T47D (cell line): ENCODE measurements around the gene RPS6KA5.
"Not testable (repeated sequence)": the region's sequence is repeated elsewhere in the genome, so short reads cannot be mapped to it uniquely, and the experiment has no call there.

ENCODE experiments used
- DNase-seq, 2 experiments: peaks; one replicate each; pipeline versions ENCODE4 v3.0.0 to v3.0.0-alpha.2; 2011 to 2012; ENCODE audit warnings: low read depth in 1 of 2, low spot score in 1 of 2
- JUND ChIP-seq: IDR thresholded peaks from 2 replicates; pipeline ENCODE4 v1.6.1; 2012; ENCODE audit warnings: low read depth
- in situ Hi-C: cut with HindIII; loops from 2 replicates; pipeline ENCODE4 v1.10.0; 2016; ENCODE audit warnings: low sequenced_read_pairs, low pct_unique_long_range_greater_than_20kb

RPS6KA5 gene

DNA sequence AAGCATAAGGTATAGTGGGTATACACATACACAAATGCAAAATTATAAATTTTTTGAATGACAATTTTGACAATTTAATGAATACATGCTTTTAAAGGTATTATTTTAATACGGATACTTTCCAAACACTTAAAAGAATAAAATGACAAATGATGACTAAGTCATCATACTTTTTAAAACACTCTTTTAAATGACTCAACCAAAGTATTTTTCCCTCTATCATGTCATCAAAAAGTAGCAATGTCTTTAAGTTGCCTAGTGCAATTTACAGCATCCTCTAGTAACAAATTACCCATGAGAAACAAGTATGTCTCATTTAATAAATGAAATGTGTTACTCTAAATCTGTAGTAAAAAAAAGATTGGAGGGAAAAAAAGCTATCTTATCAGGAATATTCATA lies 73.3 kb downstream of the RPS6KA5 start:
- no peak for TF ChIP-seq JUND
- DNase-seq, result no peak
- in situ Hi-C loops, result no loop called here

DNA sequence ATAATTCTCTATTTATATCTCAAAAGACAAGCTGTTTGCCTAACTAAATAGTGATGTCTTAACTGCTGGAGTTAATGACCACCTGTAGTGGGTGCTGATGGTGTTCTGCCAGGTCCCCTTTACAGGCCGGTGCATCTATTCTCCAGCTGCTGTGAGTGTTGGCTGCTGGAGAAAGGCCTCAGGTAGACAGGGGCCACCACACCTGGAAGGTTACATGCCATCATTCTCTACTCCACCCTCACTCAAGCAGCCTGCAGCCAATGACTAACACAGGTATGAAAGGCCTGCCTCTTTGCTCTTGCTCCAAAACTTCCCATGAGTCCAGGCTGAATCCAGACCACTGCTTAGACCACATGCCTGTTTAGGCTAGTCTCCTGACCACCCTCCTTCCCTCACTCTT lies 73.9 kb downstream of the RPS6KA5 start:
- TF ChIP-seq JUND, result no peak
- no peak for DNase-seq
- in situ Hi-C loops, result no loop called here

DNA sequence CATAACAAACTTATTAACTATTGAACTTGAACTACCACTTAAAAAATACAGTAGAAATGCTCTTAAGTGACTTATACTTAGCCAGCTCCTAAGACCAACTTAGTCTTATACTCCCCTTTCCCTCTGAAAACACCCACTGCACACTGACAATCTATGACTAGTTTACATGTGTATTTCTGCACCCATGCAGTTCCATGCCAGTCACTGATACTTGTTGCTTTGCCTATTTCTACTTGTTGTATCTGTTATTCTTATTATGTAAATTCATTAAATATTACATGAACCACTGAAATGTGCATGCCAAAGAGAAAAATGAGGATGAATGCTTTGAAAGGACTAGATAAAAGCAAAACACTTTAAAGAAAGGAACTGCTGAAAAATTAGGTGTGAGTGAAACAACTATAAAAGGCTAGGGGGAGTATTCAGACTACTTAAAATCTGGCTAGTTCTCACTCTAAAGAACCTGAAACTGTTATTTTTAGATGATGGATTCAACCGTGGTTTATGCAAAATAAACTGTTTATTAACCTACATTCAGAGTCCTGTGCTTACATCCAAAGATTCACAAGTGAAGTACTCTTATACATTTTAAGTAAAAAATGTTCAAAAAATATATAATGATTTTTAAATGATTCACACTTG lies 74.7 kb downstream of the RPS6KA5 start:
- no peak for TF ChIP-seq JUND
- in situ Hi-C loops, result no loop called here

DNA sequence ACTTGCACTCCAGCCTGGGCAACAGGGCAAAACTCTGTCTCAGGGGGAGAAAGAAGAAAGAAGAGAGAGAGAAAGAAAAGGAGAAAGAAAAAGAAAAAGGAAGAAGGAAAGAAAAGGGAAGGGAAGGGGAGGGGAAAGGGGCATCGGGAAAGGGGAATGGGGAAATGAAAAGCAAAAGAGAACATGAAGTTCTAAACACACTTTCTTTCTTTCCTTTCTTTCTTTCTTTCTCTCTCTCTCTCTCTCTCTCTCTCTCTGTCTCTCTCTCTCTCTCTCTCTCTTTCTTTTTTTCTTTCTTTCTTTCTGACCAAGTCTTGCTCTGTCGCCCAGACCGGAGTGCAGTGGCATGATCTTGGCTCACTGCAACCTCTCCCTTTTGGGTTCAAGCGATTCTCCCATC lies 76.9 kb downstream of the RPS6KA5 start:
- in situ Hi-C loops, result no loop called here
- DNase-seq, result no peak
- TF ChIP-seq JUND, result no peak

More for the DNA sequence above, 74.7 kb downstream of the RPS6KA5 start:
- no peak for DNase-seq

DNA sequence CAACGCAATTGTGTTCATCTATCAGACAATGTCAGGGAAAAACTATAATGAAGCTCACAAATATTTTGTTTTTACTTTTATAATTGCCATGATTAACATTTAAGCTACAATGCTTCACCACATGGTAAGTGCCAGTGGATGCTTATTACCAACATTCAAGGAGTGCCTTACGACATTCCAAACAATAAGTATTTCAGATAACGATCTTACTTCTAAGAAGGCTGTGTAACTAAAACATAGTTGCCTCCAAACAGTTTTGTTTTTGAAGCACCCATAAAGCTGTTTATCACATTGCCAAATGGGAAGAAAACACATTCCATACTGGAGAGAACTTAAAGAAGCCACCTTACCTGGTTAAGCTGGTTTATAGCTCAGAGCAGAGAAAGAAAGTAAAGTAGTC lies 78.8 kb downstream of the RPS6KA5 start:
- peak; percentile 10; the same call in 1 of the 2 replicates for TF ChIP-seq JUND

DNA sequence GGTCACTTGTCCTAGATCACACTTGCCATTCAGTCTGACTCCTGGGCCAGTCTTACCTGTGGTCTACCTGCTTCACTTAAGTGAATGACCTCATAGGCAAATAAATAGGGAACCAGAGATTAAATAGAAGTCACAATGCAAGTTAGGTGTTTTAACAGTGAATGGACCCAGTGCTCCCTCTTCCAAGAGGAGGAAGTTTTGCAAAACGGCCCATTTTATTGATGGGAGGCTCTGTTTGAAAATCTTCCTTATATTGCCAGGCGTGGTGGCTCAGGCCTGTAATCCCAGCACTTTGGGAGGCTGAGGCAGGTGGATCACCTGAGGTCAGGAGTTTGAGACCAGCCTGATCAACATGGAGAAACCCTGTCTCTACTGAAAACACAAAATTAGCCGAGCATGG lies 79.8 kb downstream of the RPS6KA5 start:
- DNase-seq, in situ Hi-C loops: not testable (repeated sequence)

More for the DNA sequence above, 78.8 kb downstream of the RPS6KA5 start:
- in situ Hi-C loops, result no loop called here
- DNase-seq, result peak; percentile 23 to 70

DNA sequence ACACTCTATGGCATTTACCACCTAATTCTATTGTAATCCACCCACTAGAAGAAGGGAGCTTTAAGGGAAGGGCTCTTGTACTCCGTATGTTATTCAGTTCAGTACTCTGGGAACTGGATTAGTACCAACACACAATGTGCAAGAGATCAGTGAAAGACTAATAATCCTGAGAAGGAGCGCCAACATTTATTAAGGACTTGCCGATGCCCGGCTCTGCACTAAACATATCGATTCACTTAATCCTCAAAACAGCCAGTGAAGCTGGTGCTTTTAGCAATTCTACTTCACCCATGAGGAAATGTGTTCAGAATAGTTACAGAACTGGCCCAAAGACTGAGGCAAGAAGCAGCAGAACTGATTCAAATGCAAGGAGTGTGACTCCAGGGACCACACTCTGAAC lies 80.9 kb downstream of the RPS6KA5 start:
- no peak for DNase-seq
- in situ Hi-C loops, result no loop called here
- no peak for TF ChIP-seq JUND

DNA sequence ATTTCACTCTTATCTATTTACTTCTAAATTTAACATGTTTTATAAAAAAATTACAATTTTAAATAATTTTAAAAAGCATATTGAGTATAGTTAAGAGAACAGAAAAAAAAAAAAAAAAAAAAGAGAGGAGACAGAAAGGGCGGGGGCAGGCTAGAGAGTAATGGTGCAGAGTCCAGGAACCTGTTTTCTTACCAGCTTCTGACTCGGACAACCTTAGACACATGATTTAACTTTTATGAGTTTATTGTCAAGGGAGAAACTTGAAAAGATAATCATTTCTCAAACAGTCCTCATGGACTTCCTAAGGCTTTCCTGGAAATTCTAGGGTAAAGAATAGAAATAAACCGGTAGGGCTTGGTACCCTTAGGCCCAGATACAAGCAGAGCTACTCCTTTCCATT lies 84.3 kb downstream of the RPS6KA5 start:
- no peak for DNase-seq
- in situ Hi-C loops, result no loop called here
- TF ChIP-seq JUND, result no peak

DNA sequence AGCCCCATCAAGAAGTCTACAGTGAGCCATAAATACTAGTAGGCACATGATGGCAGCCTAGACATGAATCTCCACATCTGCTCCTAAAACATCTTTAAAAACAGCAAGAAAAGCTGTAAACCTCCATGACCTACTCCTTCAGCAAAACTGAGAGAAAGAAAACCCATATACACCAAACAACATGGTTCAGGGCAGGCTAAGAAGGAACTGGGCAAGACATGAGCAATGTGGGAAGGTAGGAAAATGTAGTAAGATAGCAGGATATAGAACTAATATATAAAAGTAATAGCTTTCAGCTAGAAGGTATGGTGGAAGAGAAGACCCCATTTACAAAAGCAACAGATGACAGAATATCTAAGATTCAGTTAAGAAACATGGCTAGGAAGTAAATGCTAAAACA lies 88.8 kb downstream of the RPS6KA5 start:
- in situ Hi-C loops, result no loop called here
- DNase-seq, result no peak
- no peak for TF ChIP-seq JUND

DNA sequence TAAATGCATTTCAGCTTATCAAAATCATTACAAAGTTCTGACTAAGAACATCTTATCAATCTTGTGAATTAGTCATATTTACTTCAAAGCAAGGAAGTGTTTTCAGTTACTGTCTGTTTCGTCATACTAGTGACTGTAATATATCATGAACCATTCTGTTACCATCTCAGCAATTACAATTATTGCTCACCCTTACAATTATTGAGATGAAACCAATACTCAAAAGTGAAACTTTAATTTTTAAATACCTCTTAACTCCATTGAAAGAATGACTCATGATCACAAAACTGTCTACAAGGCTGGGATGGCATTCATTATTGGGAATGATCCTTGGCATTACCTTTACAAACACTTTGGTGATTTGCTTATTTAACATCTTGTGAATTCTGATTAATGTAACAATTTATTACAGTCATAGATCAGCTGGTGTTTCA lies 90.3 kb downstream of the RPS6KA5 start:
- DNase-seq, result no peak
- no peak for TF ChIP-seq JUND
- in situ Hi-C loops, result no loop called here

DNA sequence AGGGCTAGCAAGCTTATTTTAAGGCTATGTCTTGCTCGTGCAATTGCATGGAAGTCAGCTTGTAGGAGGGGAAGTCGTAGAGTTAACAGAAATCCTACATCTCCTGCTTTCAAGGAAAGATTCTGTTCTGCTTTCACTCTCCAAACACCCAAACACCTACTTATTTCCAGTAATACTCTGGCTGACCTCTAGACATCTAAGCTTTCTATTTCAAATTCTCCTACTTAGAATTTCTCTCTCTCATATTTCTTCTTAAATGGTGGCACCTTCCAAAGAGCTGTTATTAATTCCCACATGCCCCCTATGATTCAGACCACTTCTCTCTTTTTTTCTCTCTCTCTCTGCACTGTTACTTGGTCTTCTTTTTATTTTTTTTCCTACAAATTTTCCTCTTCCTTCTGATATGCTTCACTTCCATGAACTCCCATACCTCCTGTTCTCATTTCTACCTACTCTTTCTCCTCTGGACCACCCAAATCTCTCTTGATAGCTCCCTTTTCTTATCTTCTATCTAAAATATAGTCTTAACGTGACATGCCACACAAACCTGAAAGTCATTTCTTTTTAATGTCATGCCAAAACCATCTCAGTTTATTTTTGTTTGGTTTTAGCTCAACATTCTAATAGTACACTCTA lies 90.8 kb downstream of the RPS6KA5 start:
- in situ Hi-C loops, result no loop called here
- DNase-seq, result no peak

DNA sequence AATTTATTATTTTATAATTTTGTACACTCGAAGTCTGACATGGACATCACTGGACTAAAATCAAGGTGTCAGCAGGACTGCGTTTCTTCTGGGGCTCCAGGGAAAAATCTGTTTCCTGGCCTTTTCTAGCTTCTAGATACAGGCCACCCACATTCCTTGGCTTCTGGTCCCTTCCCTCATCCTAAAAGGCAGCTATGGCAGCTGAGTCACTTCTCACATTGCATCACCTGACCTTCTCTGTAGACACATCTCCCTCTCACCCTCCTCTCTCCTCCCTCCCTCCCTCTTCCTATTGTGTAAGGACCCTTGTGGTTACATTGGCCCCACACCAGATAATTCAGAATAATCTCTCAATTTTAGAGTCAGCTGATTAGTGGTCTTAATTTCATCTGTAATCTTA lies 92.4 kb downstream of the RPS6KA5 start:
- no peak for DNase-seq
- TF ChIP-seq JUND, result no peak
- in situ Hi-C loops, result no loop called here

More for the DNA sequence above, 90.8 kb downstream of the RPS6KA5 start:
- TF ChIP-seq JUND, result no peak

DNA sequence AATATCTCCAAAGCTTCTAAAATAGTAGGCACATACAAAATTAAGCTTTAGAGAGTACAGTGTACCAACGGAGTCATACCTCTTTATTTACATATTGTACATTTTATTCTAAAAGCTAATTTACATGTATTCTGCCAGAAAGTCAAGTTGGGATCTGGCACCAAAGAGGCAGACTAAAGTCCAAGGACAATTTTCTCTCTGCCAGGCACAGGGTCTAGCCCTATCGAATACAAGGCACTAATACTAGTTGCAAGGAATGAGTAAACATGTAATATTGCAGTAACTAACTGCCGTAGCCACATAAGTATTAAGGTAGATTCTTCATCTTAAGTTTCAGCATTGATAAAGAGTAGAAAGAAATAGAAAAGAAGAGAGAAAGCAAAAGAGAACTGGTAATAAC lies 93.9 kb downstream of the RPS6KA5 start:
- in situ Hi-C loops, result no loop called here
- DNase-seq, result no peak
- no peak for TF ChIP-seq JUND

DNA sequence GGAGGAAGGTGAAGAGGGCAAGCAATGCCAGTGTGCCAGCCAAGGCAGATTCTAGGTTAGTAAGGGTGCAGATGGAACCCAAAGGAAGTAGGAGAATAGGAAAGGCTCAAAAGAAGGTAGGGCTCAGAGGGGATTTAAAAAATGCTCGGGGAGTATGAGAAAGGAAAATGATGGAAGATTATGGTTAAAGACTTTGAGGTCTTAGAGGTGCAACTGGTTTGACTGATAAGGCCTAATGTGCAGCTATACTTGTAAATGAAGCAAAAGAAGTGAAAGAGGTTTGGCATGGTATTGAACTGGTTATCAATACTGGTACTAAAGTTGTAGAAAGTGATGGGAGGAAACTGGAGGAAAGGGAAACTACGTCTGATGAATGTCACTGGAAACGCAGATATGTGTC lies 94.7 kb downstream of the RPS6KA5 start:
- TF ChIP-seq JUND, result no peak
- DNase-seq, result no peak
- in situ Hi-C loops, result no loop called here
